Ascending aorta (tissue), 2 donors: ENCODE results near the gene GMPR. TPM values are rescaled to one million over a fixed set of nuclear protein-coding genes. Genes with fewer than 3 reads are reported as not detected.

Source experiments
- DNase-seq, 2 donors: peaks; one replicate each; pipeline ENCODE4 v3.0.0-alpha.2; 2019; ENCODE audit warnings: low spot score in 2 of 2
- H3K27ac ChIP-seq, 2 donors: fragments of 200-600 bp; sonication (generic); one replicate each; pipeline ENCODE4 v1.5.1; 2016 to 2017; ENCODE audit warnings: mild to moderate bottlenecking in 1 of 2
- H3K27me3 ChIP-seq: fragments of 200-600 bp; sonication (generic); one replicate; pipeline ENCODE4 v1.5.1; 2017
- H3K36me3 ChIP-seq, 2 donors: fragments of 200-600 bp; sonication (generic); one replicate each; pipeline ENCODE4 v1.5.1; 2016
- H3K4me1 ChIP-seq, 2 donors: fragments of 200-600 bp; sonication (generic); one replicate each; pipeline ENCODE4 v1.5.1; 2016 to 2017; ENCODE audit warnings: mild to moderate bottlenecking in 1 of 2
- H3K4me3 ChIP-seq, 2 donors: fragments of 200-600 bp; sonication (generic); one replicate each; pipeline ENCODE4 v1.5.1; 2016 to 2017; ENCODE audit warnings: mild to moderate bottlenecking in 1 of 2
- H3K9me3 ChIP-seq, 2 donors: fragments of 200-600 bp; sonication (generic); one replicate each; pipeline ENCODE4 v1.5.1; 2016
- CTCF ChIP-seq, 3 experiments: fragments of 200-600 bp in 2 of 3; fragments of 450-650 bp in 1 of 3; sonication (generic) in 2 of 3; IDR thresholded peaks; one replicate each; pipeline ENCODE4 v1.5.1; 2016 to 2019; ENCODE audit warnings: antibody characterized with exemption in 3 of 3, mild to moderate bottlenecking in 1 of 3, moderate library complexity in 1 of 3
- intact Hi-C: fragments of 100-400 bp; cut with DNase I; formaldehyde crosslinking; loops from one replicate; pipeline ENCODE4 v1.15.1; 2023
- total RNA-seq: library from RNA; depleted of rRNA; stranded (reverse); fragments of >200 nt; gene quantifications from one replicate; pipeline ENCODE4 v1.1.0, GENCODE V29; 2016

Gene GMPR
- total RNA-seq, 1 donor from 2014 or later, result 18.4 TPM

- H3K4me1 ChIP-seq, result no peaks in the 10 kb centered on the region
- H3K9me3 ChIP-seq, result no peaks in the 10 kb centered on the region
- peak in 1 of 2 donors; percentile 18 for DNase-seq
- intact Hi-C loops, result no loop called here
- H3K36me3 ChIP-seq, result peaks cover 24 to 55% of the 10 kb centered on the region in 2 donors
- no peak overlapping the region for H3K27ac ChIP-seq
- no peak overlapping the region for H3K4me3 ChIP-seq
- no peak for TF ChIP-seq CTCF (IDR thresholded peaks at IDR 0.05)
- H3K27me3 ChIP-seq, result no peaks in the 10 kb centered on the region
Observed at GRCh38 chr6:16292942-16293341, 54.6 kb downstream of the GMPR start.

DNA sequence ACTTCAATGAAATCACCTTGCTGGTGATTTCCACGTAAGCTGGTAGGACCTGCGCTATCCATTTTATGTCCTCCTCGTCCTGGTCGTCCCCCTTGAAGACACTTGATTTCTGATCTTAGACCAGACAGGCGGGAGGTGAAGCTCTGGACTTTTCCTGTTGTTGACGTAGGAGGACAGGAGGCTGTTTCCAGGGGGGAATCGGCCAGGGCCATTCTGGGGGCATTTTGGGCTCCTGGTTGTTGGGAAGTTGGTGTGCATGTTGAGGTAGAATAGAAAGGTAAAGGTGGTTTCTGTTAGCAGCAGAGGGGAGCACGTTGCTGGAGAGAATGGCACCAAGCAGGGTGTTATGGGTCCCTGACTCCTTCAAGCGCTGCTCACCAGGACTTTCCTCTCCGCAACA is 56.0 kb downstream of the GMPR start:
- intact Hi-C loops, result no loop called here
- DNase-seq, result peak in 1 of 2 donors; percentile 56
- Histone ChIP-seq H3K4me1 (no peaks in the 10 kb centered on the region), H3K27me3 (no peaks in the 10 kb centered on the region), H3K9me3 (no peaks in the 10 kb centered on the region), H3K27ac (no peak overlapping the region), H3K36me3 (peaks cover 22 to 58% of the 10 kb centered on the region in 2 donors), H3K4me3 (no peak overlapping the region)
- no peak for TF ChIP-seq CTCF (IDR thresholded peaks at IDR 0.05)

- Histone ChIP-seq H3K4me1 (no peaks in the 10 kb centered on the region), H3K36me3 (peaks cover 22 to 58% of the 10 kb centered on the region in 2 donors), H3K9me3 (no peaks in the 10 kb centered on the region), H3K4me3 (no peak overlapping the region), H3K27ac (no peak overlapping the region), H3K27me3 (no peaks in the 10 kb centered on the region)
- DNase-seq, result peak in 1 of 2 donors; percentile 57
- no peak for TF ChIP-seq CTCF (IDR thresholded peaks at IDR 0.05)
- intact Hi-C loops, result no loop called here
Observed at GRCh38 chr6:16295060-16295459, 56.7 kb downstream of the GMPR start.

- H3K36me3 ChIP-seq, result peaks cover 22 to 55% of the 10 kb centered on the region in 2 donors
- no peaks in the 10 kb centered on the region for H3K9me3 ChIP-seq
- intact Hi-C loops, result no loop called here
- no peak for TF ChIP-seq CTCF (IDR thresholded peaks at IDR 0.05)
- H3K27me3 ChIP-seq, result no peaks in the 10 kb centered on the region
- H3K27ac ChIP-seq, result no peak overlapping the region
- DNase-seq, result peak in 1 of 2 donors; percentile 53
- no peaks in the 10 kb centered on the region for H3K4me1 ChIP-seq
- no peak overlapping the region for H3K4me3 ChIP-seq
Observed at GRCh38 chr6:16295471-16295870, 57.1 kb downstream of the GMPR start.

- H3K27me3 ChIP-seq, result no peaks in the 10 kb centered on the region
- no peaks in the 10 kb centered on the region for H3K9me3 ChIP-seq
- peaks cover 17 to 48% of the 10 kb centered on the region in 2 donors for H3K36me3 ChIP-seq
- no peak for TF ChIP-seq CTCF (IDR thresholded peaks at IDR 0.05)
- no peak overlapping the region for H3K4me3 ChIP-seq
- intact Hi-C loops, result no loop called here
- H3K4me1 ChIP-seq, result no peaks in the 10 kb centered on the region
- H3K27ac ChIP-seq, result no peak overlapping the region
- DNase-seq, result peak in 1 of 2 donors; percentile 12
Observed at GRCh38 chr6:16296061-16296670, 57.8 kb downstream of the GMPR start.
